ENCODE data around the gene ATP8B1.

The ATP8B1 gene

GRCh38 chr18:57807336-57808117 lies 4.4 kb upstream of the ATP8B1 start:
- TF ChIP-seq CTCF (IDR thresholded peaks at IDR 0.05; ENCODE audit: insufficient read depth, low read length, poor library complexity, severe bottlenecking), result no peak
- peaks cover 5% of the 10 kb centered on the region for H3K27me3 ChIP-seq (replicated peaks; ENCODE audit: control insufficient read depth, insufficient read depth, low read length)
- DNase-seq (ENCODE audit: extremely low read depth, insufficient read length), result no peak
- H3K4me3 ChIP-seq (replicated peaks; ENCODE audit: low read depth, low read length), result no peak overlapping the region
- H3K36me3 ChIP-seq (ENCODE audit: control insufficient read depth, insufficient read depth, low read length), result no peaks in the 10 kb centered on the region

- no peak for DNase-seq (ENCODE audit: extremely low read depth, insufficient read length)
- no peak for TF ChIP-seq CTCF (IDR thresholded peaks at IDR 0.05; ENCODE audit: insufficient read depth, low read length, poor library complexity, severe bottlenecking)
- Histone ChIP-seq H3K4me3 (replicated peaks; ENCODE audit: low read depth, low read length) (no peak overlapping the region), H3K27me3 (replicated peaks; ENCODE audit: control insufficient read depth, insufficient read depth, low read length) (peaks cover 5% of the 10 kb centered on the region), H3K36me3 (ENCODE audit: control insufficient read depth, insufficient read depth, low read length) (no peaks in the 10 kb centered on the region)
Observed at GRCh38 chr18:57806978-57807285, 3.8 kb upstream of the ATP8B1 start.

- no peak for DNase-seq (ENCODE audit: extremely low read depth, insufficient read length)
Observed at GRCh38 chr18:57806201-57806977, 3.3 kb upstream of the ATP8B1 start.

GRCh38 chr18:57805117-57805516 lies 2.0 kb upstream of the ATP8B1 start:
- H3K36me3 ChIP-seq (ENCODE audit: control insufficient read depth, insufficient read depth, low read length), result no peaks in the 10 kb centered on the region
- no peak for TF ChIP-seq CTCF (IDR thresholded peaks at IDR 0.05; ENCODE audit: insufficient read depth, low read length, poor library complexity, severe bottlenecking)
- H3K27me3 ChIP-seq (replicated peaks; ENCODE audit: control insufficient read depth, insufficient read depth, low read length), result peaks cover 7% of the 10 kb centered on the region
- no peak overlapping the region for H3K4me3 ChIP-seq (replicated peaks; ENCODE audit: low read depth, low read length)
- no peak for DNase-seq (ENCODE audit: extremely low read depth, insufficient read length)

More at GRCh38 chr18:57806201-57806977, 3.3 kb upstream of the ATP8B1 start:
- peaks cover 7% of the 10 kb centered on the region for H3K27me3 ChIP-seq (replicated peaks; ENCODE audit: control insufficient read depth, insufficient read depth, low read length)
- no peaks in the 10 kb centered on the region for H3K36me3 ChIP-seq (ENCODE audit: control insufficient read depth, insufficient read depth, low read length)
- no peak overlapping the region for H3K4me3 ChIP-seq (replicated peaks; ENCODE audit: low read depth, low read length)
- no peak for TF ChIP-seq CTCF (IDR thresholded peaks at IDR 0.05; ENCODE audit: insufficient read depth, low read length, poor library complexity, severe bottlenecking)

GRCh38 chr18:57804557-57804956 lies 1.4 kb upstream of the ATP8B1 start:
- H3K4me3 ChIP-seq (replicated peaks; ENCODE audit: low read depth, low read length), result no peak overlapping the region
- no peaks in the 10 kb centered on the region for H3K36me3 ChIP-seq (ENCODE audit: control insufficient read depth, insufficient read depth, low read length)
- DNase-seq (ENCODE audit: extremely low read depth, insufficient read length), result no peak
- TF ChIP-seq CTCF (IDR thresholded peaks at IDR 0.05; ENCODE audit: insufficient read depth, low read length, poor library complexity, severe bottlenecking), result no peak
- H3K27me3 ChIP-seq (replicated peaks; ENCODE audit: control insufficient read depth, insufficient read depth, low read length), result peaks cover 7% of the 10 kb centered on the region
